H9 (cell line): ENCODE results near the gene DCC. TPM values are rescaled to one million over a fixed set of nuclear protein-coding genes. Genes with fewer than 3 reads are reported as not detected.
A peak's percentile ranks its signal among the peaks of the same experiment; 100 is the strongest.
"Not testable (repeated sequence)": the region's sequence is repeated elsewhere in the genome, so short reads cannot be mapped to it uniquely, and the experiment has no call there.

Experiments used
- DNase-seq: peaks from one replicate; pipeline ENCODE4 v3.0.0-alpha.2; 2017
- H2AFZ ChIP-seq: one replicate; pipeline ENCODE4 v1.6.1; 2013; ENCODE audit warnings: mild to moderate bottlenecking, low read length, control low read depth, moderate library complexity
- H2AK5ac ChIP-seq: 2 replicates; pipeline ENCODE4 v1.6.1; 2013; ENCODE audit warnings: low read length, control low read depth, mixed read lengths; ENCODE audit not compliant: insufficient read length
- H2BK120ac ChIP-seq: one replicate; pipeline ENCODE4 v1.6.1; 2013; ENCODE audit warnings: low read depth, mild to moderate bottlenecking, low read length, control low read depth, inconsistent platforms; ENCODE audit not compliant: poor library complexity, severe bottlenecking
- H2BK12ac ChIP-seq: 2 replicates; pipeline ENCODE4 v1.6.1; 2013; ENCODE audit warnings: low read length, control low read depth, mixed read lengths, low read depth; ENCODE audit not compliant: insufficient read length
- H2BK15ac ChIP-seq: 2 replicates; pipeline ENCODE4 v1.6.1; 2013; ENCODE audit warnings: low read depth, low read length, control low read depth
- H2BK20ac ChIP-seq: one replicate; pipeline ENCODE4 v1.6.1; 2013; ENCODE audit warnings: low read depth, mild to moderate bottlenecking, low read length, control low read depth, inconsistent platforms; ENCODE audit not compliant: poor library complexity, severe bottlenecking
- H2BK5ac ChIP-seq: 2 replicates; pipeline ENCODE4 v1.6.1; 2013; ENCODE audit warnings: low read length, control low read depth, mixed read lengths; ENCODE audit not compliant: insufficient read length
- H3K14ac ChIP-seq: 2 replicates; pipeline ENCODE4 v1.6.1; 2013; ENCODE audit warnings: low read length, control low read depth; ENCODE audit not compliant: insufficient read depth
- H3K18ac ChIP-seq: 2 replicates; pipeline ENCODE4 v1.6.1; 2013; ENCODE audit warnings: low read depth, mild to moderate bottlenecking, mixed read lengths, low read length, control low read depth; ENCODE audit not compliant: insufficient read length
- H3K23ac ChIP-seq: 2 replicates; pipeline ENCODE4 v1.6.1; 2013; ENCODE audit warnings: low read length, control low read depth, mixed read lengths, low read depth; ENCODE audit not compliant: insufficient read length
- H3K23me2 ChIP-seq: 2 replicates; pipeline ENCODE4 v1.6.1; 2013; ENCODE audit warnings: low read depth, mild to moderate bottlenecking, mixed read lengths, low read length, control low read depth; ENCODE audit not compliant: insufficient read length, poor library complexity, severe bottlenecking
- H3K27ac ChIP-seq: 2 replicates; pipeline ENCODE4 v1.5.1; 2013; ENCODE audit warnings: low read length, control low read depth, mixed read lengths, low read depth; ENCODE audit not compliant: insufficient read length
- H3K27me3 ChIP-seq: 2 replicates; pipeline ENCODE4 v1.6.1; 2013; ENCODE audit warnings: low read length, control low read depth, inconsistent platforms; ENCODE audit not compliant: insufficient read depth
- H3K4ac ChIP-seq: 2 replicates; pipeline ENCODE4 v1.6.1; 2013; ENCODE audit warnings: low read depth, mild to moderate bottlenecking, control low read depth, inconsistent platforms, low read length, moderate library complexity
- H3K4me1 ChIP-seq: 2 replicates; pipeline ENCODE4 v1.6.1; 2013; ENCODE audit warnings: low read length, control low read depth, inconsistent platforms; ENCODE audit not compliant: insufficient read depth
- H3K4me2 ChIP-seq: 2 replicates; pipeline ENCODE4 v1.6.1; 2013; ENCODE audit warnings: low read length, control low read depth, mixed read lengths; ENCODE audit not compliant: insufficient read length, insufficient read depth
- H3K56ac ChIP-seq: 2 replicates; pipeline ENCODE4 v1.6.1; 2013; ENCODE audit warnings: low read depth, mild to moderate bottlenecking, mixed read lengths, low read length, control low read depth; ENCODE audit not compliant: insufficient read length
- H3K79me1 ChIP-seq: 2 replicates; pipeline ENCODE4 v1.6.1; 2013; ENCODE audit warnings: low read depth, mild to moderate bottlenecking, moderate library complexity, low read length, control low read depth, inconsistent platforms; ENCODE audit not compliant: insufficient read depth, poor library complexity, severe bottlenecking
- H3K79me2 ChIP-seq: 2 replicates; pipeline ENCODE4 v1.6.1; 2013; ENCODE audit warnings: low read length, control low read depth, inconsistent platforms; ENCODE audit not compliant: insufficient read depth
- H3K9ac ChIP-seq: 2 replicates; pipeline ENCODE4 v1.6.1; 2013; ENCODE audit warnings: low read length, control low read depth, mixed read lengths; ENCODE audit not compliant: insufficient read length; ENCODE audit errors: extremely low read depth
- H3K9me3 ChIP-seq: one replicate; pipeline ENCODE4 v1.6.1; 2013; ENCODE audit warnings: low read depth, low read length, inconsistent platforms; ENCODE audit not compliant: control insufficient read depth
- H3T11ph ChIP-seq: one replicate; pipeline ENCODE4 v1.6.1; 2013; ENCODE audit warnings: mild to moderate bottlenecking, low read length, control low read depth, inconsistent platforms
- H4K20me1 ChIP-seq: one replicate; pipeline ENCODE4 v1.6.1; 2013; ENCODE audit not compliant: control insufficient read depth, insufficient read length, insufficient read depth
- H4K5ac ChIP-seq: 2 replicates; pipeline ENCODE4 v1.6.1; 2013; ENCODE audit warnings: low read depth, mild to moderate bottlenecking, mixed read lengths, low read length, control low read depth; ENCODE audit not compliant: insufficient read length
- H4K8ac ChIP-seq: replicated peaks from 2 replicates; pipeline ENCODE4 v1.6.1; 2013; ENCODE audit warnings: low read length, control low read depth, mixed read lengths, low read depth; ENCODE audit not compliant: insufficient read length
- H4K91ac ChIP-seq: 2 replicates; pipeline ENCODE4 v1.6.1; 2013; ENCODE audit warnings: low read depth, mild to moderate bottlenecking, moderate library complexity, mixed read lengths, low read length, control low read depth; ENCODE audit not compliant: insufficient read length
- H3K27ac Mint-ChIP-seq, 3 experiments: 2 replicates in 2 of 3; 3 replicates in 1 of 3; pipeline ENCODE4 v1.8.0; 2020 to 2021; ENCODE audit warnings: mixed read lengths in 3 of 3, mild to moderate bottlenecking in 1 of 3, moderate library complexity in 1 of 3
- H3K27me3 Mint-ChIP-seq: 2 replicates; pipeline ENCODE4 v1.8.0; 2021; ENCODE audit warnings: low read depth, mild to moderate bottlenecking, moderate library complexity, mixed read lengths
- H3K36me3 Mint-ChIP-seq, 3 experiments: 2 replicates in 2 of 3; 3 replicates in 1 of 3; pipeline ENCODE4 v1.8.0; 2020 to 2021; ENCODE audit warnings: low read depth in 3 of 3, mixed read lengths in 3 of 3; ENCODE audit not compliant: insufficient read depth in 1 of 3
- H3K4me1 Mint-ChIP-seq, 2 experiments: 2 replicates each; pipeline ENCODE4 v1.8.0; 2020; ENCODE audit warnings: mixed read lengths in 2 of 2
- H3K4me3 Mint-ChIP-seq, 2 experiments: 2 replicates in 1 of 2; 3 replicates in 1 of 2; pipeline ENCODE4 v1.8.0; 2020 to 2021; ENCODE audit warnings: mild to moderate bottlenecking in 2 of 2, mixed read lengths in 2 of 2, moderate library complexity in 1 of 2
- H3K9me3 Mint-ChIP-seq, 2 experiments: 2 replicates in 1 of 2; 3 replicates in 1 of 2; pipeline ENCODE4 v1.8.0; 2020; ENCODE audit warnings: mild to moderate bottlenecking in 2 of 2, mixed read lengths in 2 of 2, moderate library complexity in 1 of 2
- CTCF ChIP-seq: fragments of 200-600 bp; sonication (generic); conservative IDR thresholded peaks from 3 replicates; pipeline ENCODE4 v1.8.0; 2021; ENCODE audit warnings: antibody characterized with exemption, mild to moderate bottlenecking
- WGBS: extraction: QIAGEN DNeasy Blood & Tissue Kit; methylation state at CpG from one replicate; pipeline ENCODE4 v1.1.7; 2013; ENCODE audit warnings: missing lambda C conversion rate, low lambda C conversion rate, mixed read lengths; ENCODE audit not compliant: insufficient read length; ENCODE audit errors: extremely low coverage; 5-methylcytosine and 5-hydroxymethylcytosine counted together
- total RNA-seq: library from RNA; stranded (reverse); gene quantifications from 2 replicates; pipeline ENCODE4 v1.2.1, GENCODE V29; 2021

The DCC gene
- total RNA-seq, 1 experiment from 2014 or later, result 0.35 TPM

GRCh38 chr18:52363861-52364260, 23.9 kb downstream of the DCC start:
- no peak for TF ChIP-seq CTCF
- Histone ChIP-seq H3K23me2 (no peaks in the 10 kb centered on the region), H4K5ac (no peak overlapping the region), H4K20me1 (no peaks in the 10 kb centered on the region), H4K91ac (no peak overlapping the region), H2BK20ac (no peak overlapping the region), H2BK15ac (no peak overlapping the region), H3K4me2 (no peak overlapping the region), H3K4ac (no peak overlapping the region), H4K8ac (no peak overlapping the region), H3K56ac (no peak overlapping the region), H3K79me2 (no peaks in the 10 kb centered on the region), H3K4me1 (no peaks in the 10 kb centered on the region), H2AFZ (no peak overlapping the region), H2AK5ac (no peak overlapping the region), H3K79me1 (no peaks in the 10 kb centered on the region), H2BK12ac (no peak overlapping the region), H2BK120ac (no peak overlapping the region), H3K18ac (peak overlapping the region; percentile 50), H3K27ac (no peak overlapping the region), H3K14ac (no peak overlapping the region), H2BK5ac (no peak overlapping the region), H3K27me3 (no peaks in the 10 kb centered on the region), H3T11ph (no peak overlapping the region), H3K9ac (no peak overlapping the region), H3K9me3 (no peaks in the 10 kb centered on the region), H3K23ac (no peak overlapping the region)
- Mint-ChIP-seq H3K9me3 (peaks cover 0 to 6% of the 10 kb centered on the region in 2 experiments; a peak in 4 of 5 replicates), H3K4me1 (peaks cover 5% of the 10 kb centered on the region in 2 experiments), H3K4me3 (no peak overlapping the region), H3K27me3 (no peaks in the 10 kb centered on the region; the same call in 1 of the 2 replicates), H3K27ac (no peak overlapping the region), H3K36me3 (no peaks in the 10 kb centered on the region; a peak in 1 of 7 replicates)
- no peak for DNase-seq
- no CpG with 5 or more reads among the region's 1 CpG for WGBS

- H2AFZ ChIP-seq, H3T11ph ChIP-seq, H3K36me3 Mint-ChIP-seq, H3K4me2 ChIP-seq, H3K14ac ChIP-seq, H2BK15ac ChIP-seq, H2BK20ac ChIP-seq, H4K91ac ChIP-seq, H3K23me2 ChIP-seq, H3K27me3 Mint-ChIP-seq, H4K20me1 ChIP-seq, H3K4me1 Mint-ChIP-seq, H3K9me3 ChIP-seq, H2AK5ac ChIP-seq, H3K18ac ChIP-seq, H3K23ac ChIP-seq, H3K27ac ChIP-seq, H4K5ac ChIP-seq, H3K27me3 ChIP-seq, H3K79me1 ChIP-seq, H3K9ac ChIP-seq, H2BK5ac ChIP-seq, H2BK120ac ChIP-seq, H4K8ac ChIP-seq, H3K27ac Mint-ChIP-seq, DNase-seq, H3K79me2 ChIP-seq, H3K9me3 Mint-ChIP-seq, H3K4me3 Mint-ChIP-seq, H3K56ac ChIP-seq, H3K4me1 ChIP-seq, H3K4ac ChIP-seq, H2BK12ac ChIP-seq: not testable (repeated sequence)
- WGBS, result no CpG with 5 or more reads among the region's 27 CpGs
Observed at GRCh38 chr18:52366851-52367250, 26.9 kb downstream of the DCC start.
